Tibial nerve (tissue), 4 donors: Measurements from ENCODE around the gene NSFL1C. TPM values are rescaled to one million over a fixed set of nuclear protein-coding genes. Genes with fewer than 3 reads are reported as not detected.

Experiments
- DNase-seq, 2 donors: peaks; one replicate each; pipeline ENCODE4 v3.0.0-alpha.2; 2019; ENCODE audit warnings: low spot score in 2 of 2
- H3K27ac ChIP-seq, 4 donors: fragments of 200-600 bp; sonication (generic) in 3 of 4; one replicate each; pipeline ENCODE4 v1.5.1; 2017 to 2019; ENCODE audit warnings: mild to moderate bottlenecking in 1 of 4
- H3K27me3 ChIP-seq, 2 donors: fragments of 200-600 bp; sonication (generic) in 1 of 2; one replicate each; pipeline versions ENCODE4 v1.5.1 to v1.6.0; 2017 to 2019
- H3K36me3 ChIP-seq, 3 donors: fragments of 200-600 bp; sonication (generic); one replicate each; pipeline ENCODE4 v1.5.1; 2018 to 2019
- H3K4me1 ChIP-seq, 4 donors: fragments of 200-600 bp; sonication (generic) in 3 of 4; one replicate each; pipeline ENCODE4 v1.5.1; 2017 to 2019
- H3K4me3 ChIP-seq, 4 donors: fragments of 200-600 bp; sonication (generic) in 3 of 4; one replicate each; pipeline ENCODE4 v1.5.1; 2017 to 2019; ENCODE audit warnings: mild to moderate bottlenecking in 1 of 4, moderate library complexity in 1 of 4
- H3K9me3 ChIP-seq, 4 donors: fragments of 200-600 bp; sonication (generic) in 3 of 4; one replicate each; pipeline ENCODE4 v1.5.1; 2017 to 2019
- CTCF ChIP-seq, 5 experiments: fragments of 200-600 bp in 3 of 5; fragments of 450-650 bp in 2 of 5; sonication (generic) in 3 of 5; IDR thresholded peaks; one replicate each; pipeline ENCODE4 v1.5.1; 2016 to 2019; ENCODE audit warnings: antibody characterized with exemption in 5 of 5, mild to moderate bottlenecking in 3 of 5, moderate library complexity in 2 of 5
- EP300 ChIP-seq, 2 donors: sonication (generic); formaldehyde crosslinking; IDR thresholded peaks; one replicate each; pipeline ENCODE4 v1.6.1; 2017; ENCODE audit warnings: antibody characterized with exemption in 2 of 2, mild to moderate bottlenecking in 1 of 2
- POLR2A ChIP-seq, 2 donors: fragments of 450-650 bp; IDR thresholded peaks; one replicate each; pipeline ENCODE4 v1.6.1; 2017; ENCODE audit warnings: antibody characterized with exemption in 2 of 2, mild to moderate bottlenecking in 2 of 2, moderate library complexity in 2 of 2
- WGBS, 2 donors: methylation state at CpG; one replicate each; pipeline ENCODE4 v1.1.5; 2018; 5-methylcytosine and 5-hydroxymethylcytosine counted together
- total RNA-seq, 4 donors: library from RNA; depleted of rRNA; stranded (reverse); fragments of >200 nt; gene quantifications; one replicate each; pipeline ENCODE4 v1.1.0, GENCODE V29; 2016

Gene NSFL1C
- total RNA-seq, 4 donors from 2014 or later: 31.0 to 71.4 (median 49.9) TPM

- no peak for DNase-seq
- H3K4me3 ChIP-seq: no peak overlapping the region
- H3K27me3 ChIP-seq: no peaks in the 10 kb centered on the region
- TF ChIP-seq CTCF (IDR thresholded peaks at IDR 0.05): no peak
- no peak for TF ChIP-seq POLR2A (IDR thresholded peaks at IDR 0.05)
- no peak for TF ChIP-seq EP300 (IDR thresholded peaks at IDR 0.05)
- H3K9me3 ChIP-seq: no peaks in the 10 kb centered on the region
- peaks cover 0 to 22% (median 12%) of the 10 kb centered on the region in 4 donors for H3K4me1 ChIP-seq
- no peaks in the 10 kb centered on the region for H3K36me3 ChIP-seq
- WGBS, 2 donors: 80 to 87% methylated on average over 13 of the region's 13 CpGs
- H3K27ac ChIP-seq: no peak overlapping the region
Measured at GRCh38 chr20:1473246-1474220, 6.9 kb upstream of the NSFL1C start.

- DNase-seq: no peak
- H3K27me3 ChIP-seq: no peaks in the 10 kb centered on the region
- TF ChIP-seq POLR2A (IDR thresholded peaks at IDR 0.05): no peak
- TF ChIP-seq CTCF (IDR thresholded peaks at IDR 0.05): no peak
- TF ChIP-seq EP300 (IDR thresholded peaks at IDR 0.05): no peak
Measured at GRCh38 chr20:1472556-1473245, 6.1 kb upstream of the NSFL1C start.

GRCh38 chr20:1471242-1471641, 4.6 kb upstream of the NSFL1C start:
- H3K4me3 ChIP-seq: no peak overlapping the region
- peaks cover 0 to 30% (median 14%) of the 10 kb centered on the region in 4 donors for H3K4me1 ChIP-seq
- no peak overlapping the region for H3K27ac ChIP-seq
- H3K36me3 ChIP-seq: no peaks in the 10 kb centered on the region
- DNase-seq: no peak
- no peak for TF ChIP-seq EP300 (IDR thresholded peaks at IDR 0.05)
- H3K9me3 ChIP-seq: no peaks in the 10 kb centered on the region
- 92 to 98% methylated on average over 2 of the region's 2 CpGs for WGBS, 2 donors
- H3K27me3 ChIP-seq: no peaks in the 10 kb centered on the region

More at GRCh38 chr20:1472556-1473245, 6.1 kb upstream of the NSFL1C start:
- Histone ChIP-seq H3K9me3 (no peaks in the 10 kb centered on the region), H3K4me1 (peaks cover 0 to 23% (median 12%) of the 10 kb centered on the region in 4 donors), H3K4me3 (no peak overlapping the region), H3K27ac (no peak overlapping the region), H3K36me3 (no peaks in the 10 kb centered on the region)
- WGBS, 2 donors: 68 to 76% methylated on average over 9 of the region's 9 CpGs

- H3K27me3 ChIP-seq: no peaks in the 10 kb centered on the region
- peaks cover 0 to 40% (median 25%) of the 10 kb centered on the region in 4 donors for H3K4me1 ChIP-seq
- H3K36me3 ChIP-seq: no peaks in the 10 kb centered on the region
- WGBS, 2 donors: 15 to 19% methylated on average over 11 of the region's 11 CpGs
- peak overlapping the region in 3 of 4 donors; percentile 45 to 75 (median 51) for H3K27ac ChIP-seq
- peak; percentile 34 to 73 for DNase-seq
- H3K9me3 ChIP-seq: no peaks in the 10 kb centered on the region
- TF ChIP-seq EP300 (IDR thresholded peaks at IDR 0.05): no peak
- TF ChIP-seq CTCF (IDR thresholded peaks at IDR 0.05): peak; percentile 51 to 68 (median 58)
- H3K4me3 ChIP-seq: no peak overlapping the region
Measured at GRCh38 chr20:1469925-1470571, 3.4 kb upstream of the NSFL1C start.

GRCh38 chr20:1469306-1469905, 2.8 kb upstream of the NSFL1C start:
- no peaks in the 10 kb centered on the region for H3K27me3 ChIP-seq
- H3K4me1 ChIP-seq: peaks cover 0 to 46% (median 31%) of the 10 kb centered on the region in 4 donors
- H3K27ac ChIP-seq: peak overlapping the region in 2 of 4 donors; percentile 51 to 75
- 72 to 74% methylated on average over 9 of the region's 9 CpGs for WGBS, 2 donors
- H3K36me3 ChIP-seq: peaks cover 0 to 4% (median 0%) of the 10 kb centered on the region in 3 donors
- no peak overlapping the region for H3K4me3 ChIP-seq
- TF ChIP-seq EP300 (IDR thresholded peaks at IDR 0.05) (no peak), CTCF (IDR thresholded peaks at IDR 0.05) (no peak), POLR2A (IDR thresholded peaks at IDR 0.05) (no peak)
- H3K9me3 ChIP-seq: no peaks in the 10 kb centered on the region
- no peak for DNase-seq
